Trophoblast cell (in vitro differentiated cells and primary cell): Measurements from ENCODE around the gene MORC4.

ENCODE experiments used
- DNase-seq, 2 donors: peaks; one replicate each; pipeline ENCODE4 v3.0.0-alpha.2; 2016
- H2AFZ ChIP-seq: 2 replicates; pipeline ENCODE4 v1.6.1; 2013; ENCODE audit warnings: low read length, moderate library complexity, mild to moderate bottlenecking; ENCODE audit not compliant: insufficient read depth, poor library complexity
- H2AK5ac ChIP-seq: 2 replicates; pipeline ENCODE4 v1.6.1; 2013; ENCODE audit warnings: mild to moderate bottlenecking, low read length
- H2BK120ac ChIP-seq: 2 replicates; pipeline ENCODE4 v1.6.1; 2013; ENCODE audit warnings: low read length, mild to moderate bottlenecking, moderate library complexity; ENCODE audit not compliant: insufficient read depth, poor library complexity
- H2BK12ac ChIP-seq: 2 replicates; pipeline ENCODE4 v1.6.1; 2013; ENCODE audit warnings: mild to moderate bottlenecking, low read length, moderate library complexity
- H2BK5ac ChIP-seq: 2 replicates; pipeline ENCODE4 v1.6.1; 2013; ENCODE audit warnings: low read length, low read depth, moderate library complexity, mild to moderate bottlenecking; ENCODE audit not compliant: poor library complexity
- H3K14ac ChIP-seq: 2 replicates; pipeline ENCODE4 v1.6.1; 2013; ENCODE audit warnings: mild to moderate bottlenecking, low read length
- H3K18ac ChIP-seq: 2 replicates; pipeline ENCODE4 v1.6.1; 2013; ENCODE audit warnings: mild to moderate bottlenecking, low read length
- H3K23ac ChIP-seq: 2 replicates; pipeline ENCODE4 v1.6.1; 2013; ENCODE audit warnings: low read length
- H3K27ac ChIP-seq: 2 replicates; pipeline ENCODE4 v1.5.1; 2013; ENCODE audit warnings: low read depth, mild to moderate bottlenecking, inconsistent platforms, low read length, moderate library complexity
- H3K27me3 ChIP-seq: 2 replicates; pipeline ENCODE4 v1.6.1; 2013; ENCODE audit warnings: inconsistent platforms, mild to moderate bottlenecking, low read length, moderate library complexity; ENCODE audit not compliant: insufficient read depth
- H3K36me3 ChIP-seq, 2 experiments: 1 replicate in 1 of 2; 2 replicates in 1 of 2; pipeline ENCODE4 v1.6.1; 2013; ENCODE audit warnings: low read length in 2 of 2, mild to moderate bottlenecking in 2 of 2, moderate library complexity in 1 of 2; ENCODE audit not compliant: insufficient read depth in 2 of 2, control insufficient read depth in 1 of 2
- H3K4ac ChIP-seq: 2 replicates; pipeline ENCODE4 v1.6.1; 2013; ENCODE audit warnings: low read depth, mild to moderate bottlenecking, low read length, moderate library complexity
- H3K4me1 ChIP-seq, 2 experiments: 1 replicate in 1 of 2; 2 replicates in 1 of 2; pipeline ENCODE4 v1.6.1; 2013; ENCODE audit warnings: low read length in 2 of 2, mild to moderate bottlenecking in 2 of 2, moderate library complexity in 1 of 2; ENCODE audit not compliant: insufficient read depth in 2 of 2, control insufficient read depth in 1 of 2
- H3K4me2 ChIP-seq: 2 replicates; pipeline ENCODE4 v1.6.1; 2013; ENCODE audit warnings: inconsistent platforms, mild to moderate bottlenecking, low read length, moderate library complexity
- H3K4me3 ChIP-seq: 2 replicates; pipeline ENCODE4 v1.5.1; 2013; ENCODE audit warnings: mild to moderate bottlenecking, low read depth, low read length, inconsistent platforms
- H3K79me1 ChIP-seq: one replicate; pipeline ENCODE4 v1.6.1; 2013; ENCODE audit warnings: low read length
- H3K79me2 ChIP-seq: 2 replicates; pipeline ENCODE4 v1.6.1; 2013; ENCODE audit warnings: low read length, mild to moderate bottlenecking; ENCODE audit not compliant: control insufficient read depth, insufficient read depth, poor library complexity
- H3K9ac ChIP-seq: 2 replicates; pipeline ENCODE4 v1.6.1; 2013; ENCODE audit warnings: mild to moderate bottlenecking, low read length
- H3K9me3 ChIP-seq: 2 replicates; pipeline ENCODE4 v1.6.1; 2013; ENCODE audit warnings: low read depth, mild to moderate bottlenecking, control low read depth, inconsistent platforms, low read length; ENCODE audit not compliant: insufficient read depth
- H4K12ac ChIP-seq: 2 replicates; pipeline ENCODE4 v1.6.1; 2013; ENCODE audit warnings: low read depth, mild to moderate bottlenecking, low read length, moderate library complexity
- H4K8ac ChIP-seq: 2 replicates; pipeline ENCODE4 v1.6.1; 2013; ENCODE audit warnings: low read depth, mild to moderate bottlenecking, low read length, moderate library complexity
- H4K91ac ChIP-seq: one replicate; pipeline ENCODE4 v1.6.1; 2013; ENCODE audit warnings: low read depth, mild to moderate bottlenecking, low read length, moderate library complexity
- WGBS: extraction: QIAGEN DNeasy Blood & Tissue Kit; methylation state at CpG from one replicate; pipeline ENCODE4 v1.1.7; 2013; ENCODE audit warnings: missing lambda C conversion rate; ENCODE audit not compliant: insufficient read length, insufficient coverage; ENCODE audit errors: extremely low coverage; 5-methylcytosine and 5-hydroxymethylcytosine counted together

Gene MORC4

DNA sequence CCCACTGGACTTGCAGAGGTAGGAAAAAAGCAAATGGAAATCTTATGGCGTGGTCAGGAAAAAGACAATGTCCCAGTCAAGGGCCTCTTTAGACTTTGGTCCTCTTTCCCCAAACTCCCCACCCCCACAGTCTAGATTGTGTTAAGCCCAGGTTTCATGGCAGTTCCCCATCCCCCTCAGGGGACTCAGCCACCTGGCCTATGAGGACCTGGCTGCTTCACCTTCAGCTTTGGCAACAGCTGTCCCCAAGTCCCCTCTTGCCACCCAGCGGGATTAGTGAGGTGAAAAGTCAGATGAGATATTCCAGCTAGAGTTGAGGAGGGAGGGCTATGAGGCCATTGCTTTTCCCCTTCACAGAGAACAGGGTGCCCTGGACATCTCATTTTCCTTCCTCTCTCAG, 97.3 kb downstream of the MORC4 start:
- Histone ChIP-seq H3K4me2 (no peak overlapping the region), H3K14ac (no peak overlapping the region), H3K4me1 (peaks cover 0 to 8% of the 10 kb centered on the region in 2 experiments), H3K18ac (no peak overlapping the region), H4K8ac (no peak overlapping the region), H3K23ac (no peak overlapping the region), H3K9ac (no peak overlapping the region), H2AFZ (no peak overlapping the region), H3K36me3 (no peaks in the 10 kb centered on the region), H3K27ac (no peak overlapping the region), H3K79me2 (no peaks in the 10 kb centered on the region), H3K9me3 (no peaks in the 10 kb centered on the region), H4K12ac (no peak overlapping the region), H2BK5ac (no peak overlapping the region), H4K91ac (no peak overlapping the region), H2BK120ac (no peak overlapping the region), H3K4me3 (no peak overlapping the region), H3K27me3 (no peaks in the 10 kb centered on the region), H3K4ac (no peak overlapping the region), H3K79me1 (no peaks in the 10 kb centered on the region), H2AK5ac (no peak overlapping the region), H2BK12ac (no peak overlapping the region)
- DNase-seq = no peak
- WGBS = no CpG with 5 or more reads among the region's 2 CpGs

GRCh38 chrX:106901781-106902219, 98.2 kb downstream of the MORC4 start:
- no peak overlapping the region for H4K91ac ChIP-seq
- no peaks in the 10 kb centered on the region for H3K79me1 ChIP-seq
- H2AK5ac ChIP-seq = no peak overlapping the region
- H3K18ac ChIP-seq = no peak overlapping the region
- H2BK12ac ChIP-seq = no peak overlapping the region
- no peak for DNase-seq
- no peaks in the 10 kb centered on the region for H3K9me3 ChIP-seq
- H3K9ac ChIP-seq = no peak overlapping the region
- H2BK5ac ChIP-seq = no peak overlapping the region
- no peak overlapping the region for H3K4me3 ChIP-seq
- no peak overlapping the region for H4K8ac ChIP-seq
- peaks cover 0 to 8% of the 10 kb centered on the region in 2 experiments for H3K4me1 ChIP-seq
- H3K27ac ChIP-seq = no peak overlapping the region
- H2BK120ac ChIP-seq = no peak overlapping the region
- H3K14ac ChIP-seq = no peak overlapping the region
- no peak overlapping the region for H3K4me2 ChIP-seq
- no peak overlapping the region for H3K4ac ChIP-seq
- H3K27me3 ChIP-seq = no peaks in the 10 kb centered on the region
- no peak overlapping the region for H2AFZ ChIP-seq
- H3K23ac ChIP-seq = no peak overlapping the region
- no peak overlapping the region for H4K12ac ChIP-seq
- H3K36me3 ChIP-seq = no peaks in the 10 kb centered on the region
- no peaks in the 10 kb centered on the region for H3K79me2 ChIP-seq
- no CpG with 5 or more reads among the region's 4 CpGs for WGBS

- Histone ChIP-seq H3K36me3 (no peaks in the 10 kb centered on the region), H2BK5ac (no peak overlapping the region), H3K27me3 (no peaks in the 10 kb centered on the region), H3K79me1 (no peaks in the 10 kb centered on the region), H3K9me3 (no peaks in the 10 kb centered on the region), H3K18ac (no peak overlapping the region), H3K4me2 (no peak overlapping the region), H4K8ac (no peak overlapping the region), H2AFZ (no peak overlapping the region), H4K12ac (no peak overlapping the region), H3K79me2 (no peaks in the 10 kb centered on the region), H3K14ac (no peak overlapping the region), H3K9ac (no peak overlapping the region), H2BK120ac (no peak overlapping the region), H4K91ac (no peak overlapping the region), H3K27ac (no peak overlapping the region), H3K4me3 (no peak overlapping the region), H2AK5ac (no peak overlapping the region), H3K4me1 (peaks cover 0 to 6% of the 10 kb centered on the region in 2 experiments), H3K4ac (no peak overlapping the region), H3K23ac (no peak overlapping the region), H2BK12ac (no peak overlapping the region)
- no CpG with 5 or more reads among the region's 3 CpGs for WGBS
- no peak for DNase-seq
Observed at GRCh38 chrX:106901341-106901740, 98.7 kb downstream of the MORC4 start.

DNA sequence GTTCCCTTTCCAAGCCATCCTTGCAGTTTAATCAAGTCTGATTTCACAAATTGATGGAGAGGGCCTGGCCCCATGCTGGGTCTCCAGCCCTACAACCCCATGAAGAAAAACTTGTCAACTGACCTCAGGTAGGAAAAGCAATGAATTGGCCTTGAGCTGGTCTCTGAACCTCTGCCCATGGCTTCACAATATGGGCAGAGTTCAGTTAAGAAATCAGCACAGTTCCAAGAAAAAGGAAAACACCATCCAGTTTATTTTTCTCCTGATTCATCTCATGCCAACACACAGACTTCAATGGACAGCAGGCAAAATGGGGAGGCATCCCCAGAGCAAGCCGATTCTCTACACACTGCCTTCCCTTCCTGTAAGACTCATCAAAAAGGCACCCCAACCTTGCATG, 100.2 kb downstream of the MORC4 start:
- no peak overlapping the region for H2AK5ac ChIP-seq
- no peak for DNase-seq
- H2BK120ac ChIP-seq = no peak overlapping the region
- H3K27ac ChIP-seq = no peak overlapping the region
- H4K91ac ChIP-seq = no peak overlapping the region
- no peaks in the 10 kb centered on the region for H3K9me3 ChIP-seq
- H2BK12ac ChIP-seq = no peak overlapping the region
- peaks cover 0 to 3% of the 10 kb centered on the region in 2 experiments for H3K4me1 ChIP-seq
- no peaks in the 10 kb centered on the region for H3K79me2 ChIP-seq
- H2AFZ ChIP-seq = no peak overlapping the region
- H3K36me3 ChIP-seq = no peaks in the 10 kb centered on the region
- H3K4me2 ChIP-seq = no peak overlapping the region
- H4K12ac ChIP-seq = no peak overlapping the region
- H2BK5ac ChIP-seq = no peak overlapping the region
- H3K23ac ChIP-seq = no peak overlapping the region
- no peak overlapping the region for H4K8ac ChIP-seq
- H3K4ac ChIP-seq = no peak overlapping the region
- H3K4me3 ChIP-seq = no peak overlapping the region
- no peaks in the 10 kb centered on the region for H3K79me1 ChIP-seq
- no CpG with 5 or more reads among the region's 1 CpG for WGBS
- no peak overlapping the region for H3K9ac ChIP-seq
- H3K14ac ChIP-seq = no peak overlapping the region
- no peaks in the 10 kb centered on the region for H3K27me3 ChIP-seq
- no peak overlapping the region for H3K18ac ChIP-seq
